GM18520 (cell line): ENCODE measurements around the gene VWC2.

Experiments
- ATAC-seq: cut with Tn5 transposase; IDR thresholded peaks from one replicate; pipeline ENCODE4 v1.9.1; 2021; ENCODE audit not compliant: unreplicated experiment

VWC2 gene

GRCh38 chr7:49928787-49929186, 155.3 kb downstream of the VWC2 start:
- ATAC-seq: no peak

GRCh38 chr7:49931627-49932026, 158.2 kb downstream of the VWC2 start:
- ATAC-seq: no peak

GRCh38 chr7:49937608-49938007, 164.2 kb downstream of the VWC2 start:
- ATAC-seq: no peak
